HG03045 (cell line): ENCODE results near the gene KIAA0232.

ENCODE experiments used
- ATAC-seq: cut with Tn5 transposase; IDR thresholded peaks from one replicate; pipeline ENCODE4 v1.9.1; 2021; ENCODE audit warnings: mild to moderate bottlenecking, moderate library complexity; ENCODE audit not compliant: unreplicated experiment

Gene KIAA0232

GRCh38 chr4:6914448-6914847 is 131.9 kb downstream of the KIAA0232 start:
- ATAC-seq: no peak

DNA sequence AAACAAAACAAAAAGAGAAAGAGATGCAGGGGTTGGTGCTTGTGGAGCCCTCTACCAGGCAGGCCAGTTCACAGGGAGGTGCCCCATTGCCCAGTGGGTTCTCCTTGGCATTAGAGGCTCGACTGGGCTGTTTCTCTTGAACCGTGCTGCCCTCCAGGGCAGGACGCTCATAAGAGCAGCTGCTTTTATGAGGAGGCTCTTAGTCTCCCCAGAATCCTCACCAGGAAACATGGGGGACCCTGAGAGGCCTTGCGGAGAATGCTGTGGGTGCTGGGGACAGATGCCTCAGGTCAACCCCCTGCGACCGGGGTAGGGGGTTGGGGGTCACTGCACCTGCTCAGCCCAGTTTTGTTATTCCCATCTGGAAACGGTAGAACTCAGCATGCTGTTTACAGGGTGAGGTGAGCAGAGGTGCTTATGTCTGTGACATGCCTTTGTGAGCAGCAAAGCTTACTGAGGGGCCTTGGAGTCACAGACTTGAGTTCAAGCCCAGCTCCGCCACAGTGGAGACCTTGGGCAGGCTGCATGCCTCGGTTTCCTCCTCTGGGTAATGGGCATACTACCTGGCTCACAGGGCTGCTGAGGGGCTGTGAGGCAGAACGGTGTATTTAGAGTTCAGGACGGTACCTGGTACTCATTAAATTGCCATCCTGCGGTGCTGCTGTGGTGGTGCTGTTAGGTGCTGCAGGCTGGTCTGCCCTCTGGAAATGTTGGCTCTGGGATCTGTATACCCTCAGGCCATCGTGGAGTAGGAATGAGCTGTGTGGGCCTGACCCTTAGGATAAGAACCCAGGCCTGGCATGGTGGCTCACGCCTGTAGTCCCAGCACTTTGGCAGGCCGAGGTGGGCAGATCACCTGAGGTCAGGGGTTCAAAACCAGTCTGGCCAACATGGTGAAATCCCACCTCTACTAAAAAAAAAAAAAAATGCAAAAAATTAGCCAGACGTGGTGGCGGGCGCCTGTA is 132.8 kb downstream of the KIAA0232 start:
- no peak for ATAC-seq

DNA sequence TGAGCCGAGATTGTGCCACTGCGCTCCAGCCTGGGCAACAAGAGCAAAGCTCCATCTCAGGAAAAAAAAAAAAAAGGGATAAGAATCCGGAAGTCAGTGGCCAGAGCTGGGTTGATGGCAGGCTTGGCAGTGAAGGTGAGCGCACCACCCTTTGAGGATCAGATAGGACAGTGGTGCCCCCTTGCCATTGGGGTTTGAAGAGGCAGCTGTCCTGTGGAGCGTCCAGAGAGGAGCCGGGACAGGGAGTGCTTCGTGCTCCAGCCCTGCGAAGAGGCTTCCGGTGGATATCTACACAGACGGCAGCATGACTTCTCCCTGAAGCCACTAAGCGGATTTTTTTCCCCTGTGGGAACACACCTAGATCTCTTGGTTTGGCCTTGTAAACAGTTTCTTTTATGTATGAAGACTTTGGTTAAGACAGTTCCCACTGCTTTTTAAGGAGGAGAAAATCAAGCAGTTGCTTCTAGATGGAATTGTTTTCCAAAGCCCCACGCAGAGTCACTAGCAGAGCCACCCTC is 133.6 kb downstream of the KIAA0232 start:
- no peak for ATAC-seq

DNA sequence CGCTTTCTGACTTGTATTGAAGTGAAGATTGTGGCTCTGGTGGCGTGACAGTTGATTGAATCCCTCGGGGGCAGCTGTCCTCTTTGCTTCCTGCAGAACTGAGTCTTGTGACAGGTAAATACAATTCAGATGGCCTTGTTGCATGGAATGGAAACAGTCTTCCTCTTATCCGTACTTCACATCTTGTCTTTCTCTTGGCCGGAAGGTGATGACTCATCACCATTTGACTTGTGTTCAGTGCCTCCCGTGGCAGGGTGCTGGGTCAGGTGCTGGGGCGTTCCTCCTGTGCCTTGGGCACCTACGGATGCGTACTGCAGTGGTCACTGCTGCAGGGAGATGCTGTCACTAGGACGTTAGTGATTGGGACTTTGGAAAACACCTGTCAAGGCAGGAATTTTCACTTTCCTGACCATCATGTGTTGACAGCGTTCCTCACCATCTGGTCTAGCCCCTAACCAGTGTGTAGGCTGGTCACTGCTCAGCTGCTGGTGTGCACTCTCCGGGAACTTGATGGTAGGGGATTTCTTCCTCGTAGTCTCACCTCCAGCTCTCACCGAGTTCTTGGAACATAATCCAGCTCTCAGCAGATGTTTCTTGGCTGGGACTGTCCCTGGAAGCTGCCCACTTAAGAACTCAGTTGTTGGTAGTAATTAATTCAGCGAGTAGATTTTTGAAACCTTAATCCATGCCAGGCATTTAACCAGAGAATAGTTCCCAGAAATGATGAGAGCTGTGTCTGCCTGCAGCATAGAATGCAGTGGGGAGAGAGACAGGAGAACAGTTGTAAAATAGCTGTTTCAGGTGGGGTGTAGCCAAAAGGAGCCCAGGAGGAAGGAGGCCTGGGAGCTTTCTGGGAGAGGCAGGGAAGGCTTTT is 134.3 kb downstream of the KIAA0232 start:
- ATAC-seq: no peak

DNA sequence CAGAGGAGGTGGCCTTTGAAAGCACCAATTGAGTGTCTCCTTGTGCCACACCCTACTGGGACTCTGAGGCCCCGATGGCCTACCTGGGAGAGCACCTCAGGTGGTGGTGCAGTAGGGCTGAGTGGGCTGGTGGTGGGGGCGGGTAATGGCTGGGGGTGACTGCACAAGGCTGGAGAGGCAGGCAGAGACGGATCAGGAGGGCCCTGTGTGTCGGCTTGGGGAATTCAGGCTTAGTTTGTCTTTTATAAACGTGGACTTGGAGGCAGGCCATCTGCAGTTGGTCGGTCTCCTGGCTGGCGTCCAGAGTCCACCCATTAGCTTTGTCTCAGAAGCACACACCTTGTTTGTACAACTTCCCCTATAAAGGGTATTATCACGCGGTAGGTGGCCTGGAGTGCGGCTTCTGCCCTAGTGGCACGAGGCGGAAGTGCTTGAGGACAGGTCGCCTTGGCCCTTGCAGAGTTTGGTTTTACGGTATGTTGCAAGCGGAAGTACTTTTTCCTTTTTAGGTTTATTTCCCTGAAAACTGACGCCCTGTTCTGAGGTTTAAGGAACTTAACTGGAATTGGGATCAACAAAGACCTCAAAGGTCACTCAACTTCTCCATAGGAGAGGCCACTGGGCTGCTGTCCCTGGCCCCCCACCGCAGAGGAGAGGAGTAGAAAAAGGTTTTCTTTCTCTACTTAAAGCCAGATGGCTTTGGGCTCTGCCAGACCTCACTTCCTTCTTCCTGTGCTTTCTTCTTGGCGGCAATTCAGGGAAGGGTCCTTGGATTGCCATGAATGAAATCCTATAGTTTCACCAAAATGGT is 135.1 kb downstream of the KIAA0232 start:
- peak; percentile 55 for ATAC-seq

DNA sequence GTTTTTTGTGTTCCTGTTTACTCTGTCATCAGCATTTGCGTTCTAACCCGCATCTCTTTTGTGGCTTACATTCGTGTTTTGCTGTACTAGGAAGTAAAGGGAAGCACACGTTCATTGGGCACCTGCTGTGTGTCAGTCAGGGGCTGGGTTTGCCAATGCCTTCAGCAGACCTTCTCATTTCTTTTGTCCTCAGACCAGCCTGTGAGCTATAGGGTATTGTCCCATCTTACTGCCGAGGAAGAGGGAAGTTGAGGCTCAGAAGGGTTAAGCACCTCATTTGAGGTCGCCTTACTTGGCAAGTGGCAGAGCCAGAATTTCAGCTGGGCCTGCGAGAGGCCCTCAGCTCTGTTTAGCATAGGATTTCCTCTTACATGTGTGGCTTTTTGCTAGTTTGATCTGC is 135.8 kb downstream of the KIAA0232 start:
- ATAC-seq: no peak

GRCh38 chr4:6920171-6920570 is 137.6 kb downstream of the KIAA0232 start:
- no peak for ATAC-seq

DNA sequence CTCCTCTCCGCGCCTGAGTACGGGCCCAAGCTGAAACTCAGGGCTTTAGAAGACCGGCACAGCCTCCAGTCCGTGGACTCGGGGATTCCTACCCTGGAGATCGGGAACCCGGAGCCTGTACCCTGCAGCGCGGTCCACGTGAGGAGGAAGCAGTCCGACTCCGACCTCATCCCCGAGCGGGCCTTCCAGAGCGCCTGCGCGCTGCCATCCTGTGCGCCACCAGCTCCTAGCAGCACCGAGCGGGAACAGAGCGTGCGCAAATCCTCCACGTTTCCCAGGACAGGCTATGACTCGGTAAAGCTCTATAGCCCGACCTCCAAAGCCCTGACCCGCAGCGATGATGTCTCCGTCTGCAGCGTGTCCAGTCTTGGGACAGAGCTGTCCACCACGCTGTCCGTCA is 141.0 kb downstream of the KIAA0232 start:
- ATAC-seq: no peak

GRCh38 chr4:6924361-6924779 is 141.8 kb downstream of the KIAA0232 start:
- ATAC-seq: no peak

DNA sequence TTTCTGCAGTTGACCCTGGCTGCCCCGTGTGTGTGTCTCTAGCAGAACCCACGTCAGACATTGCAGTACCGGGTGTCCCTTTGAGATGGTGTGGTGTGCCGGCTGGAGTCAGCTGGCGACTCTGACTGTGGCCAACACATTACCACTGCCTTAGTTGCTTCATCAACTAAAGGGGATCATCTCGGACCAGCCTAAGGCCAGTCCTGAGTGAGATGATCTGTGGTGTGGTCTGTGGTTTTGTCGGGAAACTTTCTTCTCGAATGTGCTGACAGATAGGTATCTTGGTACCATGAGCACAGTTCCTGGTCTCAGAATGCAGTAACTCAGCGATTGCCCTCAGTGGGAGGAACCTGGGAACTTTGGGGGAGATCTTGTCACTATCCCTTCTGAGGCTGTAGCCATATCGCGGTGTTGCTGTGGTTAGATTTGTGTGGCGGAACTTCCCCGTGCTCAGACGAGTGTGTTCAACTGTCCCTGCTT is 142.9 kb downstream of the KIAA0232 start:
- ATAC-seq: no peak

GRCh38 chr4:6926081-6926480 is 143.6 kb downstream of the KIAA0232 start:
- ATAC-seq: no peak

DNA sequence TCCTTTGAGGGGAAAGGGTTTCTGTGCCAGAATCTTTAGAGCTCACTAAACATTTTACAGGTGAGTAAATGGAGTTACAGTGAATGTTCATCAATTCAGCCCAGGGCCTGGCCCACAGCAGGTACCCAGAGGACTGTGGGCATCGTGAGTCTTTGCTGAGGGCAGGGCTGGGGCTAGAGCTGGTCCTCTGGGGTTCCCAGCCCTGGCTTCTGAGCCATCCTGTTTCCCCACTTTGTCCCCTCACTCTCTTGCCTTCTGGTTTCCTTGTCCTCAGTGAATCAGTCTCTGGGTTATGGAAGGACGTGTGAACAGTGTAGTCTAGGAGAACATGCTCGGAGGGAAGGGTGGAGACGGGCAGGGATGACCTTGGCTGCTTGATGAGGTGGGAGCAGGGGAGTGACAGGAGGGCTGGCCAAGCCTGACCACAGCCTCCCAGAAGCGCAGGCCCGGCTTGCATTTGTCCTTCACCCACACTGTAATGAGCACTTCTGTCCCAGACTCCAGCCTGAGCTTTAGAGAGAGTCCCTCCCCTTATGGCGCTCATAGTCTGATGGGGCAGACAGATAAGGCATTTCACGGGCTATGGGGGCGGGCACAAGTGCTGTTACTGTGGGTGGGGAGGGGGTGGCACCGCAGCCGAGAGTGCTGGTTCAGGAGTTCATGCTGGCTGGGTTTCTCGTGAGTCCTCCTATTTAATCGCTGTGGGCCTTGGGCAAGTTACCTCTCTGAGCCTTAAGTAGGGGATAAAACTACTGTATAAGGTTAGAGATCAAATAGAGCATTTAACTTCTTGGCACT is 144.4 kb downstream of the KIAA0232 start:
- ATAC-seq: no peak

DNA sequence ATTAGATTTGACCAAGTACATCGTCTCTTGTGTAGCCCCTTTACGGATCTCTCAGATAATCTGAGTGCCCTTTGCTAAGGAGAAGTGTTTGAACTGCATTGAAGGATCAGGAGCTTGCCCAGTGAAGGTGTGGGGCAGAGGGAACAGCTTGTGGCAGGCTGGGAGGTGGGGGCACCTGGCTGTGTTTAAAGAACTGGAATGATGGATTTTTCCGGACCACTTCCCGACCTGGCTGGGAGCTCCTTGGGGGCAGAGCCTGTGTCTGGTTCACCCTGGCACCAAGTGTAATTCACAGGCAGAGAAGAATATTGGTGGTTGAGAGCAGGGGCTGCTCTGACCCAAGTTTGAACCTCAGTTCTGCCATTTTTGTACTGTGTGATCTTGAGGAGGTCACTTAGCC is 145.6 kb downstream of the KIAA0232 start:
- ATAC-seq: no peak

GRCh38 chr4:6929339-6929811 is 146.8 kb downstream of the KIAA0232 start:
- no peak for ATAC-seq

DNA sequence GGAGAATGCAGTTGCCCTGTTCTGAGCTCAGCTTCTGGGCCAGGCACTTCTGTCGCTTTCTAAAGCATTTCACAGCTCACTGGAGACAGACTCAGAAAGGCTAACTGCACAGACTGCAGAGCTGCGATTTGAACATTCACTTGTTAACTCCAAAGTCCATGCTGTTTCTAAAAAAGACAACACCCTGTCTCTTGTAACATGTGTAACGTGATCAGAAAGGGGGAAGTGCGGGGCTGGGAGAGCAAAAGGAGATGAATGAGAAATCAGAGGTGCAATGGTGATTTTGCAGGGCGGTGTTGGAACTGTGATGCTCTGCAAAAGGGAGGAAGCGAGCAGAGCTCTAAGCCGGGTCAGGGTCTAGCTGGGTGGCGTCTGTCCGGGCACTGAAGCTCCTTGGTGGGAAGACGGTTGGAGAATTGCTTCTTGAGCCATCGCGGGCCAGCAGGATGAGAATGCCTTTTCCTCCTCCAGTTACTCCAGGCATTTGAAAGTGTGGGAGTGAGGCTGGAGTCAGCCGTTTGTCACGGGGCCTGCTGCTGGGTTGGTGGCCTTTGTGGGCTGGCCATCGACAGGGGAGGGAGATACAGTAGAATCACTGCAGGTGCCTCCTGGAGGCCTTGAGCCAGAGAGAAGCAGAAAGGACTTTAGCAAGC is 147.4 kb downstream of the KIAA0232 start:
- ATAC-seq: no peak

DNA sequence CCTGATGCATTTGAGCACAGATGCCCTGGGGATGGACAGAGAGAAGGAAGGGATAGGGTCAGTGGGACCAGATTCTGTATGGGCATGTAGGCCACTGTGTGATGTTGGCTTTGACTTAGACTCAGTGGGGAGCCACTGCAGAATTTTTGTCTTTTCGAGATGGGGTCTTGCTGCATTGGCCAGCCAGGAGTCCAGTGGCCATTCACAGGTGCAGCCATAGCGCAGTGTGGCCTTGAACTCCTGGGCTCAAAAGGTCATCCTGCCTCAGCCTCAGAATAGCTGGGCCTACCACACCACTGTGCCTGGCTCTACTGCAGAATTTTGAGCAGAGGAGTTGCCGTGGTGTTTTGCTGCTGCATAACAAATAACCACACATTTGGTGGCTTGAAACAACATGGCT is 149.9 kb downstream of the KIAA0232 start:
- ATAC-seq: no peak

- ATAC-seq: no peak
Observed at GRCh38 chr4:6932918-6933317, 150.4 kb downstream of the KIAA0232 start.
